Mesenchymal stem cell (in vitro differentiated cells and primary cell): ENCODE data around the gene NFATC1.

Source experiments
- DNase-seq: peaks from one replicate; pipeline ENCODE4 v3.0.0-alpha.2; 2013
- H2AFZ ChIP-seq: one replicate; pipeline ENCODE4 v1.6.1; 2013; ENCODE audit warnings: low read depth, mild to moderate bottlenecking, control low read depth, inconsistent platforms, low read length, moderate library complexity
- H2AK5ac ChIP-seq: 2 replicates; pipeline ENCODE4 v1.6.1; 2013; ENCODE audit warnings: low read length, moderate library complexity, mild to moderate bottlenecking, inconsistent platforms; ENCODE audit not compliant: severe bottlenecking
- H2BK120ac ChIP-seq: one replicate; pipeline ENCODE4 v1.6.1; 2013; ENCODE audit warnings: low read depth, mild to moderate bottlenecking, inconsistent platforms, low read length, moderate library complexity
- H2BK12ac ChIP-seq, 2 experiments: one replicate each; pipeline ENCODE4 v1.6.1; 2013; ENCODE audit warnings: inconsistent platforms in 2 of 2, low read length in 2 of 2, mild to moderate bottlenecking in 2 of 2, moderate library complexity in 2 of 2, control low read depth in 1 of 2
- H2BK15ac ChIP-seq: one replicate; pipeline ENCODE4 v1.6.1; 2013; ENCODE audit warnings: mild to moderate bottlenecking, low read depth, inconsistent platforms; ENCODE audit not compliant: poor library complexity, severe bottlenecking
- H2BK5ac ChIP-seq: 2 replicates; pipeline ENCODE4 v1.6.1; 2013; ENCODE audit warnings: low read depth, mild to moderate bottlenecking, low read length, control low read depth, inconsistent platforms; ENCODE audit not compliant: poor library complexity, severe bottlenecking
- H3K14ac ChIP-seq, 2 experiments: one replicate each; pipeline ENCODE4 v1.6.1; 2013; ENCODE audit warnings: inconsistent platforms in 2 of 2, low read length in 2 of 2, control low read depth in 1 of 2, mild to moderate bottlenecking in 1 of 2, moderate library complexity in 1 of 2
- H3K18ac ChIP-seq, 2 experiments: one replicate each; pipeline ENCODE4 v1.6.1; 2013; ENCODE audit warnings: inconsistent platforms in 2 of 2, low read length in 2 of 2, control low read depth in 1 of 2, low read depth in 1 of 2, mild to moderate bottlenecking in 1 of 2
- H3K23ac ChIP-seq, 2 experiments: one replicate each; pipeline ENCODE4 v1.6.1; 2013; ENCODE audit warnings: inconsistent platforms in 2 of 2, low read length in 2 of 2, mild to moderate bottlenecking in 2 of 2, moderate library complexity in 2 of 2, control low read depth in 1 of 2
- H3K27ac ChIP-seq: 2 replicates; pipeline ENCODE4 v1.5.1; 2013; ENCODE audit warnings: mild to moderate bottlenecking, moderate library complexity, low read length, control low read depth, inconsistent platforms; ENCODE audit not compliant: poor library complexity, severe bottlenecking
- H3K27me3 ChIP-seq, 2 experiments: 2 replicates each; pipeline versions ENCODE4 v1.6.1 to v1.7.0; 2013; ENCODE audit warnings: low read length in 2 of 2, mild to moderate bottlenecking in 2 of 2, moderate library complexity in 2 of 2, control low read depth in 1 of 2, inconsistent platforms in 1 of 2; ENCODE audit not compliant: control insufficient read depth in 1 of 2, insufficient read depth in 1 of 2
- H3K36me3 ChIP-seq, 2 experiments: 2 replicates each; pipeline versions ENCODE4 v1.6.1 to v1.7.0; 2013; ENCODE audit warnings: low read length in 2 of 2, control low read depth in 1 of 2, inconsistent platforms in 1 of 2, low read depth in 1 of 2, mild to moderate bottlenecking in 1 of 2; ENCODE audit not compliant: insufficient read depth in 2 of 2, control insufficient read depth in 1 of 2
- H3K4ac ChIP-seq, 2 experiments: one replicate each; pipeline ENCODE4 v1.6.1; 2013; ENCODE audit warnings: inconsistent platforms in 2 of 2, low read length in 2 of 2, mild to moderate bottlenecking in 2 of 2, moderate library complexity in 2 of 2, control low read depth in 1 of 2, low read depth in 1 of 2
- H3K4me1 ChIP-seq: 2 replicates; pipeline ENCODE4 v1.6.1; 2013; ENCODE audit warnings: low read depth, low read length, control low read depth; ENCODE audit not compliant: control insufficient read depth, insufficient read depth
- H3K4me2 ChIP-seq: 2 replicates; pipeline ENCODE4 v1.6.1; 2013; ENCODE audit warnings: low read length, mild to moderate bottlenecking, inconsistent platforms; ENCODE audit not compliant: poor library complexity, severe bottlenecking
- H3K4me3 ChIP-seq, 2 experiments: 2 replicates each; pipeline versions ENCODE4 v1.5.1 to v1.7.0; 2013; ENCODE audit warnings: low read length in 2 of 2, mild to moderate bottlenecking in 2 of 2, control low read depth in 1 of 2, low read depth in 1 of 2; ENCODE audit not compliant: insufficient read depth in 1 of 2
- H3K79me1 ChIP-seq: replicated peaks from 2 replicates; pipeline ENCODE4 v1.6.1; 2013; ENCODE audit warnings: mild to moderate bottlenecking, control low read depth, low read length, inconsistent platforms; ENCODE audit not compliant: poor library complexity, severe bottlenecking
- H3K9ac ChIP-seq: 2 replicates; pipeline ENCODE4 v1.7.0; 2013; ENCODE audit warnings: mild to moderate bottlenecking, low read length, moderate library complexity
- H3K9me3 ChIP-seq: 2 replicates; pipeline ENCODE4 v1.7.0; 2013; ENCODE audit warnings: mild to moderate bottlenecking, low read length; ENCODE audit not compliant: control insufficient read depth
- H4K8ac ChIP-seq: one replicate; pipeline ENCODE4 v1.6.1; 2013; ENCODE audit warnings: inconsistent platforms, mild to moderate bottlenecking, low read length, moderate library complexity
- H4K91ac ChIP-seq: one replicate; pipeline ENCODE4 v1.6.1; 2013; ENCODE audit warnings: mild to moderate bottlenecking, low read length, inconsistent platforms
- WGBS: methylation state at CpG from one replicate; pipeline ENCODE4 v1.1.7; 2013; ENCODE audit warnings: mixed read lengths; 5-methylcytosine and 5-hydroxymethylcytosine counted together

NFATC1 gene

GRCh38 chr18:79438089-79438897, 42.6 kb downstream of the NFATC1 start:
- no peak overlapping the region for H3K4me2 ChIP-seq
- no peak for DNase-seq
- no peaks in the 10 kb centered on the region for H3K9me3 ChIP-seq
- peaks cover 0 to 4% of the 10 kb centered on the region in 2 experiments for H3K36me3 ChIP-seq
- no peaks in the 10 kb centered on the region for H3K79me1 ChIP-seq
- H2BK15ac ChIP-seq: no peak overlapping the region
- no peak overlapping the region for H3K18ac ChIP-seq
- no peak overlapping the region for H2BK12ac ChIP-seq
- H3K4me1 ChIP-seq: peaks cover 20% of the 10 kb centered on the region
- no peak overlapping the region for H3K23ac ChIP-seq
- H2BK120ac ChIP-seq: no peak overlapping the region
- H3K4me3 ChIP-seq: no peak overlapping the region
- H3K14ac ChIP-seq: peak overlapping the region in 1 of 2 experiments; percentile 39
- no peaks in the 10 kb centered on the region for H3K27me3 ChIP-seq
- no peak overlapping the region for H4K91ac ChIP-seq
- no peak overlapping the region for H2AFZ ChIP-seq
- H3K4ac ChIP-seq: no peak overlapping the region
- no peak overlapping the region for H4K8ac ChIP-seq
- no peak overlapping the region for H2BK5ac ChIP-seq
- H2AK5ac ChIP-seq: no peak overlapping the region
- WGBS: 96% methylated on average over 36 of the region's 36 CpGs
- H3K9ac ChIP-seq: no peak overlapping the region
- no peak overlapping the region for H3K27ac ChIP-seq

DNA sequence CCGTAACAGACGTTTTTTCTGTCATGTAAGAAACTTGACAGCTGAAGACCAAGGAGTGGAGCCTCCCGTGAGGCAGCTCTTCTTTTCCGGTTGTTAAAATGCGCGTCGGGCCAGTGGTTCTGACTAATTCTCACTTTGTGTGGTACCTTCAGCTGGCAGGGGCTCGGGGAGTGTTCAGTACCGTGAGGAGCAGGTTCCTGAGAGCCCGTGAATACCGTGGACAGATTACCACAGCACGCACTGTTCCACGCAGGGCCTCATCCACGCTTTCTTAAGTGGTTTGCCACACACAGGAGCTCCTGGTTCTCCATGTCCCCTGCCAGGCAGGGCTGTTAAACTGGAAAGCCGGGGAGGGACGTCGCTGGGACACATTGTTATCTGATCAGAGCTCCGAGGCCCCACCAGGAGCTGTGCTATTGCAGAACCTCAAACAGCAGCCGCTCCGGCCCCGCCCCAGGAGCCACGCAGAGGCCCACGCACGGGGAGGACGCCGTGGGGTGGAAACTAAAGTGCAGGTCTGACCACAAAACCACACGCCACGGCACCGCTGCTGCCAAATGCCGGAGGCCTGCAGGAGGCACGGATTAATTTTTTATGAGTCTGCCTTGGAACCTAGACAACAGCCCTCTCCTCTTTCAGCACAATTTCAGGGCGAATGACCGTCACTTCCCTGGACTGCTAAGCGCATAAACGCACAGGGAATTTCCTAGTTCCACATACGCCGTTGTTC, 43.3 kb downstream of the NFATC1 start:
- Histone ChIP-seq H3K4me1 (peaks cover 16% of the 10 kb centered on the region), H4K8ac (no peak overlapping the region), H2AK5ac (no peak overlapping the region), H2BK12ac (no peak overlapping the region), H2BK5ac (no peak overlapping the region), H3K14ac (no peak overlapping the region), H3K4me2 (no peak overlapping the region), H2AFZ (no peak overlapping the region), H2BK120ac (no peak overlapping the region), H3K23ac (no peak overlapping the region), H3K4ac (no peak overlapping the region), H3K36me3 (peaks cover 0 to 3% of the 10 kb centered on the region in 2 experiments), H2BK15ac (no peak overlapping the region), H3K27me3 (no peaks in the 10 kb centered on the region), H3K27ac (no peak overlapping the region), H3K79me1 (no peaks in the 10 kb centered on the region), H3K9ac (no peak overlapping the region), H3K18ac (no peak overlapping the region), H3K9me3 (no peaks in the 10 kb centered on the region), H4K91ac (no peak overlapping the region), H3K4me3 (no peak overlapping the region)
- DNase-seq: no peak
- WGBS: 89% methylated on average over 37 of the region's 37 CpGs

DNA sequence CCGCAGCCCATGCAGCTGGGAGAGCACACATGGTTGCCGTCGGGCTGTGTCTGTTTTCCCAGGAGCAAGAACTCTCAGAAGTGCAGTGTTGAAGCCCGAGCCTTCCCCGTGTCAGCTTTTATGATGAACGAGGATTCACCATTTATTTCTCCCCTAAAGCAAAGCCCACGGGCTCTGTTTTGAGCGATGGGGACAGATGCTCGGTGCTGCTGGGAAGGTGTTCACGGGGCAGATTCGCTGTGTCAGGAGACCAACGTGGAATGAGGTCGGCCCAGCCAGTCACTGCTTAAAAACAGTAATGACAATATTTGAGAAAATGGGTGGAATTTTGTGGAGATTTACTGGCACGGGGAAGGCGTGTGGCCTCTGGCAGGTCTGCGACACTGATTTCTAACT, 43.9 kb downstream of the NFATC1 start:
- H3K4me2 ChIP-seq: no peak overlapping the region
- no peak overlapping the region for H3K14ac ChIP-seq
- H3K36me3 ChIP-seq: peaks cover 0 to 2% of the 10 kb centered on the region in 2 experiments
- H3K18ac ChIP-seq: no peak overlapping the region
- H3K9ac ChIP-seq: no peak overlapping the region
- DNase-seq: no peak
- H3K9me3 ChIP-seq: no peaks in the 10 kb centered on the region
- no peaks in the 10 kb centered on the region for H3K27me3 ChIP-seq
- H2BK120ac ChIP-seq: no peak overlapping the region
- H3K4me3 ChIP-seq: no peak overlapping the region
- H3K23ac ChIP-seq: no peak overlapping the region
- no peak overlapping the region for H2BK12ac ChIP-seq
- no peak overlapping the region for H3K4ac ChIP-seq
- no peak overlapping the region for H2AK5ac ChIP-seq
- H4K8ac ChIP-seq: no peak overlapping the region
- H4K91ac ChIP-seq: no peak overlapping the region
- H2BK5ac ChIP-seq: no peak overlapping the region
- H3K27ac ChIP-seq: no peak overlapping the region
- peaks cover 16% of the 10 kb centered on the region for H3K4me1 ChIP-seq
- WGBS: 91% methylated on average over 15 of the region's 16 CpGs
- no peak overlapping the region for H2AFZ ChIP-seq
- no peak overlapping the region for H2BK15ac ChIP-seq
- no peaks in the 10 kb centered on the region for H3K79me1 ChIP-seq

DNA sequence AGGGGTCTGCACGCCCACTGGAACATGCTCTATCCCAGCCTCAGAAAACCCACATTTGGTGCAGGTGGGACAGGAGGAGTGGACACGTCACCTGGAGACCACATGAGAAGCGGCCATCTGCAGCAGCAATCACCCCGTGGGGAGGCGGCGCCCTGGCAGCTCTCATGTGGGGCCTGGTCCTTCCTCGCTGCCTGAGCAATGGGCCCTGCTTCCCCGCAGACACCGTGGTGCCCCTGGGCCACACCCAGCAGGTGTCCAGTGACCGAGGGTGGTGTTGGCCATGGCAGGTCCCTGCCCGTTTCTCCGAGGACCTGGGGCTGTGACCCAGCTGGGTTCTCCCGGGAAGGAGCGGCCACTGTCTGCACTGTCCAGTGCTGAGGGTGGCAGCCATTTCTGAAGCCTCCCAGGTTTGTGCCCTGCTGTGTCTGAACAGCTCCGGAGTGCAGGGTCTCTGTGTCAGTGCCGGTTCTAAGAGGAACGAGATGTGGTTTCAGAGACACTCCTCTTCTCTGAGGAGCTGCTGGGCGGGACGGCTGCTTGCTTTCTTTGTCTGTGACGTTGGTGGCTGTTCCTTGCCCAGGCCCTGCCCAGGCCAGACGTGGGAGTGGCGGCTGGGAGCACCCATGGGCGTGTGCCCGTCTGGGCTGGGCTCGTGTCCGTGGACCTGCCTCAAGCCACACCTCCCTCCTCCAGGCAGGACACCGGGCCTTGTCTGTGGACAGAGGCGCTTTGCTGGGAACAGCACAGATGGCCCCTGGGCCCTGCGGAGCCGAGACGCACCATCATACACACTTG, 44.8 kb downstream of the NFATC1 start:
- Histone ChIP-seq H2BK12ac (no peak overlapping the region), H2BK120ac (no peak overlapping the region), H3K79me1 (no peaks in the 10 kb centered on the region), H4K91ac (no peak overlapping the region), H2BK15ac (no peak overlapping the region), H2AK5ac (no peak overlapping the region), H3K9me3 (no peaks in the 10 kb centered on the region), H3K36me3 (peaks cover 0 to 5% of the 10 kb centered on the region in 2 experiments), H2AFZ (no peak overlapping the region), H3K23ac (no peak overlapping the region), H3K27ac (no peak overlapping the region), H3K4me2 (no peak overlapping the region), H3K4me1 (peaks cover 16% of the 10 kb centered on the region), H3K9ac (no peak overlapping the region), H4K8ac (no peak overlapping the region), H3K14ac (no peak overlapping the region), H3K27me3 (no peaks in the 10 kb centered on the region), H3K4me3 (no peak overlapping the region), H3K18ac (no peak overlapping the region), H2BK5ac (no peak overlapping the region), H3K4ac (no peak overlapping the region)
- 96% methylated on average over 30 of the region's 31 CpGs for WGBS
- no peak for DNase-seq
